Measurements from ENCODE around the gene CCDC124. TPM values are rescaled to one million over a fixed set of nuclear protein-coding genes. Genes with fewer than 3 reads are reported as not detected.

CCDC124 gene
- total RNA-seq, 1 donor from 2014 or later: 15.7 TPM

DNA sequence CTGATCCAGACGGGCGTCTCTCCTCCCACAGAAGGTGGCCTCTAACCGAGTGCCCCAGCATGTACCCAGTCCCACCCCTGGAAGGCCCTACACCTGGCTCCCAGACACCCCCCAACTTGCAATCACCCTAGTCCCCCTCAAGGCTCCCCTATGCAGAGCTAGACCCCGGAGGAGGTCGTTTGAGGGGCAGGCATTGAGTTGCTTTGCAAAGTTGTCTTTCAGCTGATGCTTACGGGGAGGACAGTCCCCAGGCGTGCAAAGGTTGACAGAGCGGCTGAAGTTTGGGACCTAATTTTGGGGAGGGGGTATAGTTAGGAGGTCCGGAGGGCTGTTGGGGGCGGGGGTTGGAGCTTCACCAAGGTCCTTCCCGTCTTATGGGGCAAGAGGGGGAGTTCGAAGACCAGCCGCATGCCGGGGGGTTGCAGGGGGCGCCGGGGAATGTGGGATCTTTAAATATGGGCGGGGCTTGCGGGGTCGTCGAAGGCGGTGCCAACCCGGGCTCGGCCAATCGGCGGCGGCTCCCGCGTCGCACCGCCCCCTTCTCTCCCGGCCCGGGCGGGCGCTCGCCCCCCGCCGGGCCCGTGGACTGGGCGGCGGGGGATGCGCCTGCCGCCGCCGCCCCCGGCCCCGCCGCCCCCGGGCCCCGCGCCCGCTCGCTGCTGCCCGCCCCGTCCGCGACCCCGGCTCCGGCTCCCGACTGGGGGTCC, 33.9 kb downstream of the CCDC124 start, which contains the start of gene KCNN1:
Gene KCNN1 (plus strand): TSS at position 558 of the 707 bp plus-strand sequence. CDS start 6,782 bp downstream, outside the sequence.
- Histone ChIP-seq H3K4me3 (ENCODE audit: low read length in 3 of 3) (no peak within 1 kb of the TSS), H3K9me3 (ENCODE audit: control insufficient read depth in 3 of 3, low read length in 3 of 3) (no peaks in the 10 kb centered on the region), H3K27ac (ENCODE audit: low read depth, low read length) (no peak within 1 kb of the TSS), H3K36me3 (ENCODE audit: control insufficient read depth in 3 of 3, insufficient read depth in 3 of 3, low read length in 3 of 3) (no peaks in the 10 kb centered on the region), H3K9ac (ENCODE audit: low read depth in 1 of 3, low read length in 3 of 3) (no peak within 1 kb of the TSS), H3K27me3 (ENCODE audit: control insufficient read depth in 3 of 3, insufficient read depth in 3 of 3, low read length in 3 of 3) (peaks cover 28 to 53% (median 53%) of the 10 kb centered on the region in 3 donors), H3K4me1 (ENCODE audit: control insufficient read depth in 3 of 3, insufficient read depth in 3 of 3, low read length in 3 of 3) (peaks cover 0 to 2% (median 0%) of the 10 kb centered on the region in 3 donors)

DNA sequence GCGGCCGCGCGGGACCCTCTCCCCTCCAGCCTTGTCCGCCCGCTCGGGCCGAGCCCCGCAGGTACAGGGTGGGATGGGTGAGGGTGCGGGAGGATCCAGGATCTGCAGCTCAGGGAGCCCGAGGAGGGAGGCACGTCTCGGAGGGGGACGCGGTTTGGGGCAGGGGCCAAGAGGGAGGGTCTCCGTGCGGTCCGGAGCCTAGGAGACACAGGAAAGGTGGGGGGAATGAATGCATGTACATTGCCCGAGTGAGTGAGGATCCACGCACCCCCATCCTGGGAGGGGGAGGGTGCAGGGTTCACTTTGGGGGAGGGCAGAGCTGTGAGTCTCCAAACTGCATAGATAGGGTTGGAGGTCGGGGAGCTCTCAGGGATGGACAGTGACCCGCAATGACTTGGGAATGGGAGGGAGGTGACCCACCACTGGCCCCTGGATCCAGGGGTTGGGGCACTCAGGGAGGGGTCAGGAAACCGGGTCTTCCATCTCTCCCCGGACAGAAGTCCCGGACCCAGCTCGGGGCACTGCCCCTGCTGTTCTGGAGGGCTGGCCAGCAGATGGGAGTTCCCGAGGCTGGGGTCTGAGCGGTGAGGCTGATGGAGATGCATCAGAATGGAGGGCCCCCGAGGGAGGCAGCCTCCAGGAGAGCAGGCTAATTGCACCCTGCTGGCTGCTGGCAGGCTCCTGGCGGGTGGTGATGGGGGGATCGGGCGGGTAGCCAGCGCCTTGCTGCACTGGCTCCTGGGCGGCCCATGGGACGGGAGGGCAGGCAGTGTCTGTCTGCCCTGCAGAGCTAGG, 34.6 kb downstream of the CCDC124 start:
- Histone ChIP-seq H3K4me1 (ENCODE audit: control insufficient read depth in 3 of 3, insufficient read depth in 3 of 3, low read length in 3 of 3) (peaks cover 0 to 2% (median 0%) of the 10 kb centered on the region in 3 donors), H3K9me3 (ENCODE audit: control insufficient read depth in 3 of 3, low read length in 3 of 3) (no peaks in the 10 kb centered on the region), H3K9ac (ENCODE audit: low read depth in 1 of 3, low read length in 3 of 3) (no peak overlapping the region), H3K36me3 (ENCODE audit: control insufficient read depth in 3 of 3, insufficient read depth in 3 of 3, low read length in 3 of 3) (no peaks in the 10 kb centered on the region), H3K27me3 (ENCODE audit: control insufficient read depth in 3 of 3, insufficient read depth in 3 of 3, low read length in 3 of 3) (peaks cover 28 to 46% (median 46%) of the 10 kb centered on the region in 3 donors), H3K4me3 (ENCODE audit: low read length in 3 of 3) (no peak overlapping the region), H3K27ac (ENCODE audit: low read depth, low read length) (no peak overlapping the region)

DNA sequence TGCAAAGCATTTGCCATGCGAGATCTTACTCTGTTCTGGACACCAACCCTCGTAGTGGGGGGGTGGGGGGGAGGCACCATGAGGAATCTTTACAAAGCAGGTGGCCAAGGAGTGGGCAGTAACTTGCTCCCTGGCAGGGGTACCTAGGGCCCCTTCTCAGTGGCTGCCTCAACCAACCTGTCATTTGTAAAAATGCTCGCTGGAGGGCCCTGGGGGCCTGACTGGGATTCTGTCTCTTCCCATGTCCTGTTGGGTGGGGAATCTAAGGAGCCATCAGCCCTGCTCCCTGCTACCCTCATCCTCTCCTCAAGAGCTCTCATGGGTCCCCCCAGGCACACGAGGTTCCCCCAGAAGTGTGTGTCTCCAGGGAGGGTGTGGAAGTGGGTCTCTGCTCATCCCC, 35.5 kb downstream of the CCDC124 start:
- H3K9ac ChIP-seq (ENCODE audit: low read depth in 1 of 3, low read length in 3 of 3): no peak overlapping the region
- H3K27ac ChIP-seq (ENCODE audit: low read depth, low read length): no peak overlapping the region
- no peak overlapping the region for H3K4me3 ChIP-seq (ENCODE audit: low read length in 3 of 3)
- H3K36me3 ChIP-seq (ENCODE audit: control insufficient read depth in 3 of 3, insufficient read depth in 3 of 3, low read length in 3 of 3): no peaks in the 10 kb centered on the region
- peaks cover 0 to 2% (median 0%) of the 10 kb centered on the region in 3 donors for H3K4me1 ChIP-seq (ENCODE audit: control insufficient read depth in 3 of 3, insufficient read depth in 3 of 3, low read length in 3 of 3)
- H3K27me3 ChIP-seq (ENCODE audit: control insufficient read depth in 3 of 3, insufficient read depth in 3 of 3, low read length in 3 of 3): peaks cover 32 to 45% (median 44%) of the 10 kb centered on the region in 3 donors
- no peaks in the 10 kb centered on the region for H3K9me3 ChIP-seq (ENCODE audit: control insufficient read depth in 3 of 3, low read length in 3 of 3)

DNA sequence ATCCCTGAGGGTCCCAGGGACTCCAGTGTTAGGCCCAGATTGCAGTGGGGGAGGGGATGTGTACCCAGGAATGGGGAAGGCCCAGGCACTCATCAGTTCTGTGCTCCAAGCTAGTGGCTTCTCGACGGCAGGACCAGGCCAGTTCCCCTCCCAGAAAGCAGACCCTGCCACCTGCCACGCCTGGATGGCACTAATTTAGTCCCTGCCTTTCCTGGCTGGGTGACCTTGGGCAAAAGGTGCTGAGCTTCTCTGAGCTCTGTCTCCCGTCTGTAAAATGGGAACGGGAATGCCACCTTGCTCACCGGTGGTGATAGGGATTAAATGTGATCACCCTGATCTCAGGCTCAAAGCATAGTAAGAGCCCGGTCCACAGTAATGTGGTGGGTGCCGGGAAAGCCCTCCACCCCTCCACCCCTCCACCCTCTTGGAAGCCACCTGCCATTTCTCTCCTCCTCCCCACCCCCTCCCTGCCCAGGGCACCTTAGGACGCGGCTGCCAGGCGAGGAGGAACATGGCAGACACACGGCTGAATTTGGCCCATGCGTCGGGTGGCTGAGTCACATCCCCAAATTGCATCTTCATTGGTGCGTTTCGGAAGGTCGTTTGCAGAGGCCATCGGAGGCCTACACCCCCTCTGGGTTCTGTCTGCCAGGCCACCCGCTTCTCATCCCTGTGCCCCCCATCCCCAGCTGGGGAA, 36.4 kb downstream of the CCDC124 start:
- Histone ChIP-seq H3K4me3 (ENCODE audit: low read length in 3 of 3) (no peak overlapping the region), H3K36me3 (ENCODE audit: control insufficient read depth in 3 of 3, insufficient read depth in 3 of 3, low read length in 3 of 3) (no peaks in the 10 kb centered on the region), H3K27me3 (ENCODE audit: control insufficient read depth in 3 of 3, insufficient read depth in 3 of 3, low read length in 3 of 3) (peaks cover 30 to 38% (median 38%) of the 10 kb centered on the region in 3 donors), H3K4me1 (ENCODE audit: control insufficient read depth in 3 of 3, insufficient read depth in 3 of 3, low read length in 3 of 3) (peaks cover 0 to 2% (median 0%) of the 10 kb centered on the region in 3 donors), H3K27ac (ENCODE audit: low read depth, low read length) (no peak overlapping the region), H3K9me3 (ENCODE audit: control insufficient read depth in 3 of 3, low read length in 3 of 3) (no peaks in the 10 kb centered on the region), H3K9ac (ENCODE audit: low read depth in 1 of 3, low read length in 3 of 3) (no peak overlapping the region)

DNA sequence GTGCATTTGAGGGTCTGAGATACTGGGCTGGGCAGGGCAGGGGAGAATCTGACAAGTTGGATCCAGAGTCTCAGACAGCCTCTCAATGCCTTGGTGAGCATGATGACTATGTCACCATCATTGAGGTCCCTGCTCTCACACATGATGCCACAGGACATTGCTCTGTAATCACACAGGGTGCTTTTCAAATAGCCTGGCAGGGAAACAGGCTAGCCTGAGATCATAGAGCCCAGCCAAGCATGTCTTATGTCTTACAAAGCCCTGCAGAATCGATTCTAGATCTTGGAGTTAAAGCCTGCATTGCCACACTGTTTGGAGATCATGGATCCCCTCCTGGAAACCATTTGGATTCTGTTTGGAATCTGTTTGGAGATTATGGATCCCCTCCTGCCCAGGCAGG, 39.4 kb downstream of the CCDC124 start:
- no peaks in the 10 kb centered on the region for H3K9me3 ChIP-seq (ENCODE audit: control insufficient read depth in 3 of 3, low read length in 3 of 3)

DNA sequence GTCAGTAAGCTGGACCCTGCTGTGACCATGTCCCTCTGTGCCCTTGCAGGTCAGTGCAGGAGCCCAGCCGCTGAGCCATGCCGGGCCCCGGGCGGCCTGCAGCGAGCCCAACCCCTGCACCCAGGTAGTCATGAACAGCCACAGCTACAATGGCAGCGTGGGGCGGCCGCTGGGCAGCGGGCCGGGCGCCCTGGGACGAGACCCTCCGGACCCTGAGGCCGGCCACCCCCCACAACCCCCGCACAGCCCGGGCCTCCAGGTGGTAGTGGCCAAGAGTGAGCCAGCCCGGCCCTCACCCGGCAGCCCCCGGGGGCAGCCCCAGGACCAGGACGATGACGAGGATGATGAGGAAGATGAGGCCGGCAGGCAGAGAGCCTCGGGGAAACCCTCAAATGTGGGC, 40.9 kb downstream of the CCDC124 start:
- H3K9me3 ChIP-seq (ENCODE audit: control insufficient read depth in 3 of 3, low read length in 3 of 3): no peaks in the 10 kb centered on the region
- peaks cover 7 to 10% (median 9%) of the 10 kb centered on the region in 3 donors for H3K27me3 ChIP-seq (ENCODE audit: control insufficient read depth in 3 of 3, insufficient read depth in 3 of 3, low read length in 3 of 3)
- H3K4me3 ChIP-seq (ENCODE audit: low read length in 3 of 3): no peak overlapping the region
- no peak overlapping the region for H3K27ac ChIP-seq (ENCODE audit: low read depth, low read length)
- no peak overlapping the region for H3K9ac ChIP-seq (ENCODE audit: low read depth in 1 of 3, low read length in 3 of 3)
- no peaks in the 10 kb centered on the region for H3K4me1 ChIP-seq (ENCODE audit: control insufficient read depth in 3 of 3, insufficient read depth in 3 of 3, low read length in 3 of 3)
- H3K36me3 ChIP-seq (ENCODE audit: control insufficient read depth in 3 of 3, insufficient read depth in 3 of 3, low read length in 3 of 3): no peaks in the 10 kb centered on the region

More for the DNA sequence above, 39.4 kb downstream of the CCDC124 start:
- H3K36me3 ChIP-seq (ENCODE audit: control insufficient read depth in 3 of 3, insufficient read depth in 3 of 3, low read length in 3 of 3): no peaks in the 10 kb centered on the region
- no peak overlapping the region for H3K9ac ChIP-seq (ENCODE audit: low read depth in 1 of 3, low read length in 3 of 3)
- H3K27ac ChIP-seq (ENCODE audit: low read depth, low read length): no peak overlapping the region
- no peak overlapping the region for H3K4me3 ChIP-seq (ENCODE audit: low read length in 3 of 3)
- H3K4me1 ChIP-seq (ENCODE audit: control insufficient read depth in 3 of 3, insufficient read depth in 3 of 3, low read length in 3 of 3): peaks cover 0 to 2% (median 0%) of the 10 kb centered on the region in 3 donors
- peaks cover 13 to 19% (median 16%) of the 10 kb centered on the region in 3 donors for H3K27me3 ChIP-seq (ENCODE audit: control insufficient read depth in 3 of 3, insufficient read depth in 3 of 3, low read length in 3 of 3)

DNA sequence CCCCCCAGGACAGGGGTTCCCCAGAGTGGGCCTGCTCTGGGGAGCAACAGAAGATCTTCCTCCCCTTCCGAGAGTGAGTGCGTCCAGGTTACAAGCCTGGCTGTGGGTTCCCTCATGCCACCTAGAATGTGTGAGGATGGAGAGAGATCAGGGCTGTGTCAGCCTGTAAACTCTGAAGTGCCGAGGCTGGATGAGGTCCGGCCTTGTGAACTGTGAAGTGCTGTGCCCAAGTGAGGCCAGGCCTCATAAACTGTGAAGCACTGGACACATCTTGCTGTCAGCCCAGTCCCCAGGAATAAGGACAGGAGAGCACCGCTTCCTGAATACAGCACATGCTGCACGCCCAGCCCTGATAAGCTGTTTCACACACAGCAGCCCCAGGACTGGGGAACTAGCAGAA, 41.7 kb downstream of the CCDC124 start:
- H3K4me1 ChIP-seq (ENCODE audit: control insufficient read depth in 3 of 3, insufficient read depth in 3 of 3, low read length in 3 of 3): no peaks in the 10 kb centered on the region
- H3K9ac ChIP-seq (ENCODE audit: low read depth in 1 of 3, low read length in 3 of 3): no peak overlapping the region
- no peaks in the 10 kb centered on the region for H3K9me3 ChIP-seq (ENCODE audit: control insufficient read depth in 3 of 3, low read length in 3 of 3)
- no peaks in the 10 kb centered on the region for H3K36me3 ChIP-seq (ENCODE audit: control insufficient read depth in 3 of 3, insufficient read depth in 3 of 3, low read length in 3 of 3)
- peaks cover 4 to 5% (median 5%) of the 10 kb centered on the region in 3 donors for H3K27me3 ChIP-seq (ENCODE audit: control insufficient read depth in 3 of 3, insufficient read depth in 3 of 3, low read length in 3 of 3)
- no peak overlapping the region for H3K4me3 ChIP-seq (ENCODE audit: low read length in 3 of 3)
- H3K27ac ChIP-seq (ENCODE audit: low read depth, low read length): no peak overlapping the region

DNA sequence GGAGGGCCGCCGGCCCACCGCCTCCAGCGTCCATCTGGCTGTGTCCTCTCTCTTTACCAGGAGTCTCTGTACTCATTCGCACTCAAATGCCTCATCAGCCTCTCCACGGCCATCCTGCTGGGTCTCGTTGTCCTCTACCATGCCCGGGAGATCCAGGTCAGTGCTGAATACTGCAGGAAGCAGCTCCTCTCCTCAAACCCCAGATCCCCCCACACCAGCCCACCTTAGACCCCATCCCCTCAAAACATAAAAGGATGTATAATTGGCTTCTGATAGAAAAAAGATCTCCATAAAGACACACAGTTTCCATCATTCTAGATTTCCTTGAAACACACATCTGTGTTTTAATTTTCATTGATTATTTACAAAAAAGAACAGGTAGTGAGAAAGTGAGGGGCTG, 42.2 kb downstream of the CCDC124 start:
- H3K4me3 ChIP-seq (ENCODE audit: low read length in 3 of 3): no peak overlapping the region
- no peaks in the 10 kb centered on the region for H3K4me1 ChIP-seq (ENCODE audit: control insufficient read depth in 3 of 3, insufficient read depth in 3 of 3, low read length in 3 of 3)
- no peak overlapping the region for H3K27ac ChIP-seq (ENCODE audit: low read depth, low read length)
- no peak overlapping the region for H3K9ac ChIP-seq (ENCODE audit: low read depth in 1 of 3, low read length in 3 of 3)
- no peaks in the 10 kb centered on the region for H3K36me3 ChIP-seq (ENCODE audit: control insufficient read depth in 3 of 3, insufficient read depth in 3 of 3, low read length in 3 of 3)
- no peaks in the 10 kb centered on the region for H3K9me3 ChIP-seq (ENCODE audit: control insufficient read depth in 3 of 3, low read length in 3 of 3)
- H3K27me3 ChIP-seq (ENCODE audit: control insufficient read depth in 3 of 3, insufficient read depth in 3 of 3, low read length in 3 of 3): peaks cover 3 to 5% (median 4%) of the 10 kb centered on the region in 3 donors

DNA sequence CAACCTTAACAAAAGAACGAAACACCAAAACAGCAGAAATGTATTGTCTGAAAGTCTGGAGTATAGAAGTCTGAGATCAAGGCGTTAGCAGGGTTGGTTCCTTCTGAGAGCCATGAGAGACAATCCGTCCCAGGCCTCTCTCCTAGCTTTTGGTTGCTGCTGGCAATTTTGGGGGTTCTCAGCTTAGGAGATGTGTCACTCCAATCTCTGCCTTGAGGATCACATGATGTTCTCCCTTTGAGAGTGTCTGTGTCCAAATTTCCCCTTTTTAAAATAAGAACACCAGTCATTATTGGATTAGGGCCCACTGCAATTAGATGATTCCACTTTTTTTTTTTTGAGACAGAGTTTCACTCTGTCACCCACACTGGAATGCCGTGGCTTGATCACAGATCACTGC, 44.2 kb downstream of the CCDC124 start:
- no peak overlapping the region for H3K4me3 ChIP-seq (ENCODE audit: low read length in 3 of 3)
- no peaks in the 10 kb centered on the region for H3K4me1 ChIP-seq (ENCODE audit: control insufficient read depth in 3 of 3, insufficient read depth in 3 of 3, low read length in 3 of 3)
- H3K36me3 ChIP-seq (ENCODE audit: control insufficient read depth in 3 of 3, insufficient read depth in 3 of 3, low read length in 3 of 3): no peaks in the 10 kb centered on the region
- no peak overlapping the region for H3K9ac ChIP-seq (ENCODE audit: low read depth in 1 of 3, low read length in 3 of 3)
- H3K27ac ChIP-seq (ENCODE audit: low read depth, low read length): no peak overlapping the region
- no peaks in the 10 kb centered on the region for H3K9me3 ChIP-seq (ENCODE audit: control insufficient read depth in 3 of 3, low read length in 3 of 3)
- H3K27me3 ChIP-seq (ENCODE audit: control insufficient read depth in 3 of 3, insufficient read depth in 3 of 3, low read length in 3 of 3): peaks cover 4 to 14% (median 10%) of the 10 kb centered on the region in 3 donors
